MG63 (cell line): ENCODE results near the gene RPH3AL. TPM values are rescaled to one million over a fixed set of nuclear protein-coding genes. Genes with fewer than 3 reads are reported as not detected.

ENCODE experiments used
- DNase-seq: peaks from one replicate; pipeline ENCODE4 v3.0.0-alpha.2; 2020
- H3K27me3 ChIP-seq: fragments of 250-450 bp; sonication (Bioruptor Pico); 2 replicates; pipeline ENCODE4 v1.5.1; 2020; ENCODE audit warnings: mild to moderate bottlenecking, moderate library complexity
- H3K36me3 ChIP-seq: fragments of 250-450 bp; sonication (Bioruptor Pico); 2 replicates; pipeline ENCODE4 v1.5.1; 2020; ENCODE audit warnings: mild to moderate bottlenecking, moderate library complexity
- H3K4me3 ChIP-seq: fragments of 250-450 bp; sonication (Bioruptor Pico); 2 replicates; pipeline ENCODE4 v1.5.1; 2020; ENCODE audit warnings: mild to moderate bottlenecking, moderate library complexity
- H3K9me3 ChIP-seq: fragments of 250-450 bp; sonication (Bioruptor Pico); 2 replicates; pipeline ENCODE4 v1.5.1; 2020; ENCODE audit warnings: mild to moderate bottlenecking, moderate library complexity
- total RNA-seq: library from RNA; depleted of rRNA; stranded (reverse); fragments of >200 nt; shearing (Covaris generic); gene quantifications from 2 replicates; pipeline ENCODE4 v1.2.3, GENCODE V29; 2014; ENCODE audit warnings: low replicate concordance

The RPH3AL gene
- total RNA-seq, 1 experiment from 2014 or later = 2.3 TPM

- Histone ChIP-seq H3K4me3 (no peak overlapping the region), H3K36me3 (no peaks in the 10 kb centered on the region), H3K27me3 (no peaks in the 10 kb centered on the region), H3K9me3 (no peaks in the 10 kb centered on the region)
- no peak for DNase-seq
Measured at GRCh38 chr17:285751-286422, 66.7 kb downstream of the RPH3AL start.

GRCh38 chr17:284676-285355 is 67.8 kb downstream of the RPH3AL start:
- no peak for DNase-seq
- no peak overlapping the region for H3K4me3 ChIP-seq
- no peaks in the 10 kb centered on the region for H3K36me3 ChIP-seq
- H3K9me3 ChIP-seq = no peaks in the 10 kb centered on the region
- H3K27me3 ChIP-seq = no peaks in the 10 kb centered on the region

GRCh38 chr17:283911-284675 is 68.5 kb downstream of the RPH3AL start:
- no peak for DNase-seq
- no peaks in the 10 kb centered on the region for H3K9me3 ChIP-seq
- no peaks in the 10 kb centered on the region for H3K27me3 ChIP-seq
- no peak overlapping the region for H3K4me3 ChIP-seq
- no peaks in the 10 kb centered on the region for H3K36me3 ChIP-seq

- DNase-seq = no peak
- no peak overlapping the region for H3K4me3 ChIP-seq
- no peaks in the 10 kb centered on the region for H3K9me3 ChIP-seq
- no peaks in the 10 kb centered on the region for H3K36me3 ChIP-seq
- H3K27me3 ChIP-seq = no peaks in the 10 kb centered on the region
Measured at GRCh38 chr17:282912-283882, 69.4 kb downstream of the RPH3AL start.

- Histone ChIP-seq H3K4me3 (no peak overlapping the region), H3K27me3 (no peaks in the 10 kb centered on the region), H3K9me3 (no peaks in the 10 kb centered on the region), H3K36me3 (no peaks in the 10 kb centered on the region)
- no peak for DNase-seq
Measured at GRCh38 chr17:282000-282911, 70.4 kb downstream of the RPH3AL start.

- Histone ChIP-seq H3K9me3 (no peaks in the 10 kb centered on the region), H3K36me3 (no peaks in the 10 kb centered on the region), H3K4me3 (no peak overlapping the region), H3K27me3 (no peaks in the 10 kb centered on the region)
- no peak for DNase-seq
Measured at GRCh38 chr17:281365-281999, 71.1 kb downstream of the RPH3AL start.

GRCh38 chr17:280901-281300 is 71.7 kb downstream of the RPH3AL start:
- H3K27me3 ChIP-seq = no peaks in the 10 kb centered on the region
- no peak overlapping the region for H3K4me3 ChIP-seq
- H3K9me3 ChIP-seq = no peaks in the 10 kb centered on the region
- no peak for DNase-seq
- no peaks in the 10 kb centered on the region for H3K36me3 ChIP-seq

- no peaks in the 10 kb centered on the region for H3K36me3 ChIP-seq
- H3K4me3 ChIP-seq = no peak overlapping the region
- no peaks in the 10 kb centered on the region for H3K27me3 ChIP-seq
- no peak for DNase-seq
- no peaks in the 10 kb centered on the region for H3K9me3 ChIP-seq
Measured at GRCh38 chr17:280216-280615, 72.4 kb downstream of the RPH3AL start.

GRCh38 chr17:279776-280175 is 72.8 kb downstream of the RPH3AL start:
- Histone ChIP-seq H3K27me3 (no peaks in the 10 kb centered on the region), H3K36me3 (no peaks in the 10 kb centered on the region), H3K4me3 (no peak overlapping the region), H3K9me3 (no peaks in the 10 kb centered on the region)
- no peak for DNase-seq

- H3K9me3 ChIP-seq = no peaks in the 10 kb centered on the region
- no peaks in the 10 kb centered on the region for H3K36me3 ChIP-seq
- no peak for DNase-seq
- H3K27me3 ChIP-seq = no peaks in the 10 kb centered on the region
- H3K4me3 ChIP-seq = no peak overlapping the region
Measured at GRCh38 chr17:279331-279730, 73.3 kb downstream of the RPH3AL start.

- DNase-seq = no peak
- Histone ChIP-seq H3K27me3 (no peaks in the 10 kb centered on the region), H3K9me3 (no peaks in the 10 kb centered on the region)
Measured at GRCh38 chr17:278676-279059, 73.9 kb downstream of the RPH3AL start.

GRCh38 chr17:278055-278675 is 74.4 kb downstream of the RPH3AL start:
- no peak overlapping the region for H3K4me3 ChIP-seq
- H3K36me3 ChIP-seq = no peaks in the 10 kb centered on the region
- no peak for DNase-seq
- H3K9me3 ChIP-seq = no peaks in the 10 kb centered on the region
- no peaks in the 10 kb centered on the region for H3K27me3 ChIP-seq

More at GRCh38 chr17:278676-279059, 73.9 kb downstream of the RPH3AL start:
- no peak overlapping the region for H3K4me3 ChIP-seq
- H3K36me3 ChIP-seq = no peaks in the 10 kb centered on the region

- DNase-seq = no peak
- no peak overlapping the region for H3K4me3 ChIP-seq
- no peaks in the 10 kb centered on the region for H3K9me3 ChIP-seq
- H3K27me3 ChIP-seq = no peaks in the 10 kb centered on the region
- H3K36me3 ChIP-seq = no peaks in the 10 kb centered on the region
Measured at GRCh38 chr17:274902-275301, 77.7 kb downstream of the RPH3AL start.

- Histone ChIP-seq H3K4me3 (no peak overlapping the region), H3K36me3 (no peaks in the 10 kb centered on the region), H3K9me3 (no peaks in the 10 kb centered on the region), H3K27me3 (no peaks in the 10 kb centered on the region)
- no peak for DNase-seq
Measured at GRCh38 chr17:273981-274832, 78.4 kb downstream of the RPH3AL start.
